ENCODE measurements around the gene FOXRED1. TPM values are rescaled to one million over a fixed set of nuclear protein-coding genes. Genes with fewer than 3 reads are reported as not detected.
A peak's percentile ranks its signal among the peaks of the same experiment; 100 is the strongest.

Gene FOXRED1
- total and polyA plus RNA-seq, 10 of the 15 experiments (the other 5 are each of a cell fraction or from before 2014, with no cell fraction given): 9.9 to 67.7 (median 38.0) TPM

DNA sequence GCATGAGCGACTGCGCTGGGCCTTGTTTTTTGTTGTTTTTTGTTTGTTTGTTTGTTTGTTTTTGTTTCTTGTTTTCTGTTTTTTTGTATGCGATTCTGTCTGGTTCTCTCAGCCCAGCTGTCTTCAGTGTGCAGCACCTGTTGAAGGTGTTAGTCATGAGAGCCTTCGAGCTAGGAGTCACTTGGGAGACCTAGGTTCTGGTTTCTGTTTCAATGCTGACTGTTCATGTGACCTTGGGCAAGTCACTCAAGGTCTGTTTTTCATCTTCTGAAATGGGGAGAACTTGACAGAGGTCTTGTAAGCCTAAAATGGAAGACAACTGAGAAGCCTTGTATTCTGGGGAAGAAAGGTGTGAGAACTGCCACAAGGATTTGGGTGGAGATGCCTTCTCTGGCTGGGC lies 36.7 kb downstream of the FOXRED1 start (continued):
- TF ChIP-seq, protein P1, sequence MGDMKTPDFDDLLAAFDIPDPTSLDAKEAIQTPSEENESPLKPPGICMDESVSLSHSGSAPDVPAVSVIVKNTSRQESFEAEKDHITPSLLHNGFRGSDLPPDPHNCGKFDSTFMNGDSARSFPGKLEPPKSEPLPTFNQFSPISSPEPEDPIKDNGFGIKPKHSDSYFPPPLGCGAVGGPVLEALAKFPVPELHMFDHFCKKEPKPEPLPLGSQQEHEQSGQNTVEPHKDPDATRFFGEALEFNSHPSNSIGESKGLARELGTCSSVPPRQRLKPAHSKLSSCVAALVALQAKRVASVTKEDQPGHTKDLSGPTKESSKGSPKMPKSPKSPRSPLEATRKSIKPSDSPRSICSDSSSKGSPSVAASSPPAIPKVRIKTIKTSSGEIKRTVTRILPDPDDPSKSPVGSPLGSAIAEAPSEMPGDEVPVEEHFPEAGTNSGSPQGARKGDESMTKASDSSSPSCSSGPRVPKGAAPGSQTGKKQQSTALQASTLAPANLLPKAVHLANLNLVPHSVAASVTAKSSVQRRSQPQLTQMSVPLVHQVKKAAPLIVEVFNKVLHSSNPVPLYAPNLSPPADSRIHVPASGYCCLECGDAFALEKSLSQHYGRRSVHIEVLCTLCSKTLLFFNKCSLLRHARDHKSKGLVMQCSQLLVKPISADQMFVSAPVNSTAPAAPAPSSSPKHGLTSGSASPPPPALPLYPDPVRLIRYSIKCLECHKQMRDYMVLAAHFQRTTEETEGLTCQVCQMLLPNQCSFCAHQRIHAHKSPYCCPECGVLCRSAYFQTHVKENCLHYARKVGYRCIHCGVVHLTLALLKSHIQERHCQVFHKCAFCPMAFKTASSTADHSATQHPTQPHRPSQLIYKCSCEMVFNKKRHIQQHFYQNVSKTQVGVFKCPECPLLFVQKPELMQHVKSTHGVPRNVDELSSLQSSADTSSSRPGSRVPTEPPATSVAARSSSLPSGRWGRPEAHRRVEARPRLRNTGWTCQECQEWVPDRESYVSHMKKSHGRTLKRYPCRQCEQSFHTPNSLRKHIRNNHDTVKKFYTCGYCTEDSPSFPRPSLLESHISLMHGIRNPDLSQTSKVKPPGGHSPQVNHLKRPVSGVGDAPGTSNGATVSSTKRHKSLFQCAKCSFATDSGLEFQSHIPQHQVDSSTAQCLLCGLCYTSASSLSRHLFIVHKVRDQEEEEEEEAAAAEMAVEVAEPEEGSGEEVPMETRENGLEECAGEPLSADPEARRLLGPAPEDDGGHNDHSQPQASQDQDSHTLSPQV (IDR thresholded peaks at IDR 0.05): no peak
- TF ChIP-seq RAD51 (IDR thresholded peaks at IDR 0.05) (peak; percentile 89), MYC (IDR thresholded peaks at IDR 0.05; ENCODE audit: insufficient read depth, insufficient read length, insufficient replicate concordance, low read length, severe bottlenecking) (no peak), ZSCAN29 (IDR thresholded peaks at IDR 0.05) (no peak), EGR1 (IDR thresholded peaks at IDR 0.05; ENCODE audit: borderline replicate concordance in 1 of 2, low read depth in 2 of 2, low read length in 2 of 2) (no peak), KLF5 (IDR thresholded peaks at IDR 0.05; ENCODE audit: partially characterized antibody) (no peak), ZNF384 (IDR thresholded peaks at IDR 0.05; ENCODE audit: borderline replicate concordance, low read depth, low read length) (no peak), DPF2 (IDR thresholded peaks at IDR 0.05) (0 out of 2 replicates have a peak, but pooled peaks have one; percentile 38), IRF4 (IDR thresholded peaks at IDR 0.05; ENCODE audit: low read depth, low read length) (no peak), ZNF217 (IDR thresholded peaks at IDR 0.05) (no peak), EP300 (IDR thresholded peaks at IDR 0.05; ENCODE audit: borderline replicate concordance in 1 of 2, control insufficient read depth in 1 of 2, low read depth in 2 of 2, low read length in 2 of 2) (peak in 1 of 2 experiments; percentile 27; a peak in 1 of 4 replicates)
- TF ChIP-seq, protein P2, sequence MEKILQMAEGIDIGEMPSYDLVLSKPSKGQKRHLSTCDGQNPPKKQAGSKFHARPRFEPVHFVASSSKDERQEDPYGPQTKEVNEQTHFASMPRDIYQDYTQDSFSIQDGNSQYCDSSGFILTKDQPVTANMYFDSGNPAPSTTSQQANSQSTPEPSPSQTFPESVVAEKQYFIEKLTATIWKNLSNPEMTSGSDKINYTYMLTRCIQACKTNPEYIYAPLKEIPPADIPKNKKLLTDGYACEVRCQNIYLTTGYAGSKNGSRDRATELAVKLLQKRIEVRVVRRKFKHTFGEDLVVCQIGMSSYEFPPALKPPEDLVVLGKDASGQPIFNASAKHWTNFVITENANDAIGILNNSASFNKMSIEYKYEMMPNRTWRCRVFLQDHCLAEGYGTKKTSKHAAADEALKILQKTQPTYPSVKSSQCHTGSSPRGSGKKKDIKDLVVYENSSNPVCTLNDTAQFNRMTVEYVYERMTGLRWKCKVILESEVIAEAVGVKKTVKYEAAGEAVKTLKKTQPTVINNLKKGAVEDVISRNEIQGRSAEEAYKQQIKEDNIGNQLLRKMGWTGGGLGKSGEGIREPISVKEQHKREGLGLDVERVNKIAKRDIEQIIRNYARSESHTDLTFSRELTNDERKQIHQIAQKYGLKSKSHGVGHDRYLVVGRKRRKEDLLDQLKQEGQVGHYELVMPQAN (conservative IDR thresholded peaks at IDR 0.05): no peak
- TF ChIP-seq, protein P3, sequence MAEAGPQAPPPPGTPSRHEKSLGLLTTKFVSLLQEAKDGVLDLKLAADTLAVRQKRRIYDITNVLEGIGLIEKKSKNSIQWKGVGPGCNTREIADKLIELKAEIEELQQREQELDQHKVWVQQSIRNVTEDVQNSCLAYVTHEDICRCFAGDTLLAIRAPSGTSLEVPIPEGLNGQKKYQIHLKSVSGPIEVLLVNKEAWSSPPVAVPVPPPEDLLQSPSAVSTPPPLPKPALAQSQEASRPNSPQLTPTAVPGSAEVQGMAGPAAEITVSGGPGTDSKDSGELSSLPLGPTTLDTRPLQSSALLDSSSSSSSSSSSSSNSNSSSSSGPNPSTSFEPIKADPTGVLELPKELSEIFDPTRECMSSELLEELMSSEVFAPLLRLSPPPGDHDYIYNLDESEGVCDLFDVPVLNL (IDR thresholded peaks at IDR 0.05; ENCODE audit: low read depth, low read length): no peak
- TF ChIP-seq, protein P4, sequence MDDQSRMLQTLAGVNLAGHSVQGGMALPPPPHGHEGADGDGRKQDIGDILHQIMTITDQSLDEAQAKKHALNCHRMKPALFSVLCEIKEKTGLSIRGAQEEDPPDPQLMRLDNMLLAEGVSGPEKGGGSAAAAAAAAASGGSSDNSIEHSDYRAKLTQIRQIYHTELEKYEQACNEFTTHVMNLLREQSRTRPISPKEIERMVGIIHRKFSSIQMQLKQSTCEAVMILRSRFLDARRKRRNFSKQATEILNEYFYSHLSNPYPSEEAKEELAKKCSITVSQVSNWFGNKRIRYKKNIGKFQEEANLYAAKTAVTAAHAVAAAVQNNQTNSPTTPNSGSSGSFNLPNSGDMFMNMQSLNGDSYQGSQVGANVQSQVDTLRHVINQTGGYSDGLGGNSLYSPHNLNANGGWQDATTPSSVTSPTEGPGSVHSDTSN (IDR thresholded peaks at IDR 0.05; ENCODE audit: insufficient replicate concordance, low read depth, low read length): peak; percentile 78
- TF ChIP-seq, protein P5, sequence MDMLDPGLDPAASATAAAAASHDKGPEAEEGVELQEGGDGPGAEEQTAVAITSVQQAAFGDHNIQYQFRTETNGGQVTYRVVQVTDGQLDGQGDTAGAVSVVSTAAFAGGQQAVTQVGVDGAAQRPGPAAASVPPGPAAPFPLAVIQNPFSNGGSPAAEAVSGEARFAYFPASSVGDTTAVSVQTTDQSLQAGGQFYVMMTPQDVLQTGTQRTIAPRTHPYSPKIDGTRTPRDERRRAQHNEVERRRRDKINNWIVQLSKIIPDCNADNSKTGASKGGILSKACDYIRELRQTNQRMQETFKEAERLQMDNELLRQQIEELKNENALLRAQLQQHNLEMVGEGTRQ (IDR thresholded peaks at IDR 0.05; ENCODE audit: borderline replicate concordance, low read depth, low read length): peak; percentile 51; the same call in 1 of the 2 replicates

Measured in GM12878 (cell line).